BE2C (cell line): ENCODE results near the gene FMC1.

Source experiments
- DNase-seq: peaks from one replicate; pipeline ENCODE4 v3.0.0-alpha.2; 2020
- H3K27me3 ChIP-seq: fragments of 250-450 bp; sonication (Bioruptor Pico); 2 replicates; pipeline ENCODE4 v1.5.1; 2020; ENCODE audit warnings: mild to moderate bottlenecking
- H3K36me3 ChIP-seq: fragments of 250-450 bp; sonication (Bioruptor Pico); 2 replicates; pipeline ENCODE4 v1.5.1; 2020; ENCODE audit warnings: mild to moderate bottlenecking
- H3K4me1 ChIP-seq: fragments of 250-450 bp; sonication (Bioruptor Pico); 2 replicates; pipeline ENCODE4 v1.5.1; 2020
- H3K4me3 ChIP-seq: 2 replicates; pipeline ENCODE4 v1.5.1; 2011; ENCODE audit warnings: low read depth, low read length
- H3K9me3 ChIP-seq: fragments of 250-450 bp; sonication (Bioruptor Pico); 2 replicates; pipeline ENCODE4 v1.5.1; 2020
- CTCF ChIP-seq: IDR thresholded peaks from 2 replicates; pipeline ENCODE4 v1.5.1; 2012; ENCODE audit warnings: mild to moderate bottlenecking, low read depth, low read length

Gene FMC1

GRCh38 chr7:139360210-139360947 is 19.2 kb downstream of the FMC1 start:
- peak; percentile 99 for DNase-seq
- no peak for TF ChIP-seq CTCF
- H3K9me3 ChIP-seq: no peaks in the 10 kb centered on the region; the same call in 1 of the 2 replicates
- H3K4me1 ChIP-seq: no peaks in the 10 kb centered on the region
- peaks cover 15% of the 10 kb centered on the region for H3K36me3 ChIP-seq
- H3K4me3 ChIP-seq: peak overlapping the region; percentile 80
- H3K27me3 ChIP-seq: no peaks in the 10 kb centered on the region

- H3K4me1 ChIP-seq: no peaks in the 10 kb centered on the region
- no peak for TF ChIP-seq CTCF
- H3K27me3 ChIP-seq: no peaks in the 10 kb centered on the region
These were observed 19.8 kb downstream of the FMC1 start for GRCh38 chr7:139360948-139361307.

GRCh38 chr7:139361523-139361922 is 20.4 kb downstream of the FMC1 start:
- peak overlapping the region; percentile 80 for H3K4me3 ChIP-seq

More at GRCh38 chr7:139360948-139361307, 19.8 kb downstream of the FMC1 start:
- Histone ChIP-seq H3K9me3 (no peaks in the 10 kb centered on the region; the same call in 1 of the 2 replicates), H3K36me3 (peaks cover 21% of the 10 kb centered on the region), H3K4me3 (peak overlapping the region; percentile 80)
- no peak for DNase-seq

GRCh38 chr7:139362302-139362701 is 21.2 kb downstream of the FMC1 start:
- H3K27me3 ChIP-seq: no peaks in the 10 kb centered on the region
- TF ChIP-seq CTCF: no peak
- peaks cover 29% of the 10 kb centered on the region for H3K36me3 ChIP-seq
- no peaks in the 10 kb centered on the region for H3K4me1 ChIP-seq
- H3K9me3 ChIP-seq: no peaks in the 10 kb centered on the region; the same call in 1 of the 2 replicates
- H3K4me3 ChIP-seq: no peak overlapping the region; the same call in 1 of the 2 replicates
- DNase-seq: no peak

More at GRCh38 chr7:139361523-139361922, 20.4 kb downstream of the FMC1 start:
- H3K27me3 ChIP-seq: no peaks in the 10 kb centered on the region
- H3K9me3 ChIP-seq: no peaks in the 10 kb centered on the region; the same call in 1 of the 2 replicates
- H3K4me1 ChIP-seq: no peaks in the 10 kb centered on the region
- peaks cover 27% of the 10 kb centered on the region for H3K36me3 ChIP-seq
- no peak for DNase-seq
- no peak for TF ChIP-seq CTCF

GRCh38 chr7:139362981-139363380 is 21.8 kb downstream of the FMC1 start:
- Histone ChIP-seq H3K9me3 (no peaks in the 10 kb centered on the region; the same call in 1 of the 2 replicates), H3K36me3 (peaks cover 34% of the 10 kb centered on the region), H3K4me1 (no peaks in the 10 kb centered on the region), H3K27me3 (no peaks in the 10 kb centered on the region), H3K4me3 (no peak overlapping the region)
- TF ChIP-seq CTCF: 0 out of 2 replicates have a peak, but pooled peaks have one; percentile 2
- DNase-seq: no peak

GRCh38 chr7:139365336-139365735 is 24.2 kb downstream of the FMC1 start:
- DNase-seq: no peak
- no peak for TF ChIP-seq CTCF
- H3K4me1 ChIP-seq: no peaks in the 10 kb centered on the region
- H3K36me3 ChIP-seq: peaks cover 36% of the 10 kb centered on the region
- H3K27me3 ChIP-seq: no peaks in the 10 kb centered on the region
- no peak overlapping the region for H3K4me3 ChIP-seq
- no peaks in the 10 kb centered on the region for H3K9me3 ChIP-seq
